Right lobe of liver (tissue), 6 donors: ENCODE data around the gene CUX1. TPM values are rescaled to one million over a fixed set of nuclear protein-coding genes. Genes with fewer than 3 reads are reported as not detected.
"Not testable (repeated sequence)": the region's sequence is repeated elsewhere in the genome, so short reads cannot be mapped to it uniquely, and the experiment has no call there.

Experiments used
- ATAC-seq, 4 donors: fragments of 200-7000 bp; cut with Tn5 transposase; one replicate each; pipeline ENCODE4 v1.9.1; 2020; ENCODE audit warnings: mild to moderate bottlenecking in 4 of 4, moderate library complexity in 4 of 4
- DNase-seq, 3 donors: peaks; one replicate each; pipeline ENCODE4 v3.0.0-alpha.2; 2020
- H3K27ac ChIP-seq, 3 donors: fragments of 200-600 bp; one replicate each; pipeline ENCODE4 v1.8.0; 2022
- H3K27me3 ChIP-seq, 2 donors: fragments of 200-600 bp; one replicate each; pipeline ENCODE4 v1.8.0; 2022
- H3K36me3 ChIP-seq, 4 donors: fragments of 200-600 bp; sonication (generic) in 1 of 4; one replicate each; pipeline versions ENCODE4 v1.5.1 to v1.8.0; 2017 to 2022; ENCODE audit warnings: control low read depth in 1 of 4
- H3K4me1 ChIP-seq, 4 donors: fragments of 200-600 bp; sonication (generic) in 1 of 4; one replicate each; pipeline versions ENCODE4 v1.5.1 to v1.8.0; 2017 to 2022; ENCODE audit warnings: control low read depth in 1 of 4
- H3K4me3 ChIP-seq, 3 donors: fragments of 200-600 bp; one replicate each; pipeline ENCODE4 v1.8.0; 2022
- H3K9me3 ChIP-seq, 4 donors: fragments of 200-600 bp; sonication (generic) in 1 of 4; one replicate each; pipeline versions ENCODE4 v1.5.1 to v1.8.0; 2017 to 2022; ENCODE audit warnings: control low read depth in 1 of 4
- CTCF ChIP-seq, 4 donors: fragments of 200-600 bp in 3 of 4; fragments of 450-650 bp in 1 of 4; IDR thresholded peaks; one replicate each; pipeline versions ENCODE4 v1.5.1 to v1.8.0; 2016 to 2022; ENCODE audit warnings: antibody characterized with exemption in 4 of 4, mild to moderate bottlenecking in 2 of 4
- POLR2A ChIP-seq: fragments of 450-650 bp; IDR thresholded peaks from one replicate; pipeline ENCODE4 v1.6.1; 2017; ENCODE audit warnings: antibody characterized with exemption, mild to moderate bottlenecking
- WGBS: methylation state at CpG from one replicate; pipeline ENCODE4 v1.1.6; 2018; ENCODE audit warnings: low coverage, low lambda C conversion rate; ENCODE audit not compliant: insufficient coverage; ENCODE audit errors: missing lambda C conversion rate; 5-methylcytosine and 5-hydroxymethylcytosine counted together
- intact Hi-C, 2 donors: fragments of 100-400 bp; cut with DNase I; formaldehyde crosslinking; loops; one replicate each; pipeline versions ENCODE4 v1.11.2 to v1.14.1; 2022
- total RNA-seq, 6 experiments: library from RNA; depleted of rRNA in 2 of 6; stranded (reverse); fragments of >200 nt in 2 of 6; fragmentation: NEBNext Ultra II Directional in 3 of 6; extraction: Animal tissue kit (Norgen Biotek cat#: 25700) in 3 of 6; gene quantifications; one replicate each; pipeline versions ENCODE4 v1.1.0 to v1.2.4, GENCODE V29; 2016 to 2023
- donor health status: DM: no; HTN: yes; CAD: no.
- donor health status: DM: no; HTN: no; CAD: no.
- donor health status: DM: no; HTN: no; CAD: no.
- donor health status: DM: no; HTN: yes; CAD: no.
- donor health status: DM: no; HTN: yes; CAD: no.

Gene CUX1
- total RNA-seq, 6 experiments from 2014 or later = 34.3 to 53.1 (median 40.6) TPM

GRCh38 chr7:101929256-101929655 lies 111.8 kb downstream of the CUX1 start:
- 90% methylated on average over 4 of the region's 4 CpGs for WGBS
- ATAC-seq = no peak
- DNase-seq = no peak
- Histone ChIP-seq H3K36me3 (no peaks in the 10 kb centered on the region), H3K4me1 (peaks cover 0 to 12% (median 4%) of the 10 kb centered on the region in 4 donors), H3K9me3 (no peaks in the 10 kb centered on the region), H3K27ac (no peak overlapping the region), H3K4me3 (no peak overlapping the region), H3K27me3 (no peaks in the 10 kb centered on the region)
- intact Hi-C loops = no loop called here
- TF ChIP-seq POLR2A (no peak), CTCF (IDR thresholded peaks at IDR 0.05) (no peak)

GRCh38 chr7:101929911-101930310 lies 112.5 kb downstream of the CUX1 start:
- intact Hi-C loops, H3K9me3 ChIP-seq, H3K4me3 ChIP-seq, ATAC-seq, DNase-seq, H3K27me3 ChIP-seq, H3K36me3 ChIP-seq, H3K27ac ChIP-seq: not testable (repeated sequence)
- WGBS = 76% methylated on average over 3 of the region's 6 CpGs
- peaks cover 0 to 19% (median 5%) of the 10 kb centered on the region in 4 donors for H3K4me1 ChIP-seq

- Histone ChIP-seq H3K36me3 (no peaks in the 10 kb centered on the region), H3K27ac (no peak overlapping the region), H3K27me3 (no peaks in the 10 kb centered on the region), H3K4me1 (peaks cover 0 to 39% (median 17%) of the 10 kb centered on the region in 4 donors), H3K4me3 (no peak overlapping the region), H3K9me3 (no peaks in the 10 kb centered on the region)
- DNase-seq (no peak), ATAC-seq (no peak)
- TF ChIP-seq POLR2A = no peak
- no peak for TF ChIP-seq CTCF (IDR thresholded peaks at IDR 0.05)
- intact Hi-C loops = no loop called here
- WGBS = 94% methylated on average over 13 of the region's 14 CpGs
These were observed 114.7 kb downstream of the CUX1 start for GRCh38 chr7:101932083-101932482.

GRCh38 chr7:101933028-101933427 lies 115.6 kb downstream of the CUX1 start:
- intact Hi-C loops = no loop called here
- peaks cover 0 to 34% (median 13%) of the 10 kb centered on the region in 4 donors for H3K4me1 ChIP-seq
- WGBS = 90% methylated on average over 4 of the region's 4 CpGs

GRCh38 chr7:101933688-101934121 lies 116.3 kb downstream of the CUX1 start:
- H3K9me3 ChIP-seq = no peaks in the 10 kb centered on the region
- TF ChIP-seq CTCF (IDR thresholded peaks at IDR 0.05) (no peak), POLR2A (no peak)
- DNase-seq = no peak
- peaks cover 0 to 34% (median 13%) of the 10 kb centered on the region in 4 donors for H3K4me1 ChIP-seq
- WGBS = 79% methylated on average over 5 of the region's 5 CpGs
- no peaks in the 10 kb centered on the region for H3K27me3 ChIP-seq
- no peaks in the 10 kb centered on the region for H3K36me3 ChIP-seq
- peak overlapping the region in 1 of 3 donors; percentile 85 for H3K27ac ChIP-seq
- ATAC-seq = no peak
- intact Hi-C loops = no loop called here
- H3K4me3 ChIP-seq = no peak overlapping the region

More at GRCh38 chr7:101933028-101933427, 115.6 kb downstream of the CUX1 start:
- Histone ChIP-seq H3K36me3 (no peaks in the 10 kb centered on the region), H3K27me3 (no peaks in the 10 kb centered on the region), H3K9me3 (no peaks in the 10 kb centered on the region), H3K27ac (no peak overlapping the region), H3K4me3 (no peak overlapping the region)
- TF ChIP-seq POLR2A (no peak), CTCF (IDR thresholded peaks at IDR 0.05) (no peak)
- ATAC-seq = no peak
- DNase-seq = no peak
